GM12865 (cell line): ENCODE data around the gene PLGRKT.
A peak's percentile ranks its signal among the peaks of the same experiment; 100 is the strongest.
"Not testable (repeated sequence)": the region's sequence is repeated elsewhere in the genome, so short reads cannot be mapped to it uniquely, and the experiment has no call there.

ENCODE experiments used
- DNase-seq: peaks from one replicate; pipeline ENCODE4 v3.0.0; 2010; ENCODE audit warnings: low read depth
- H3K4me3 ChIP-seq: 2 replicates; pipeline ENCODE4 v1.5.1; 2011; ENCODE audit warnings: mild to moderate bottlenecking, low read depth, low read length, control low read depth
- CTCF ChIP-seq: IDR thresholded peaks from 2 replicates; pipeline ENCODE4 v1.5.1; 2011; ENCODE audit warnings: low read length, control low read depth, low read depth, inconsistent platforms; ENCODE audit not compliant: insufficient read depth; ENCODE audit errors: missing control alignments

The PLGRKT gene

GRCh38 chr9:5438301-5439162, 807 bp upstream of the PLGRKT start:
- peak; percentile 92 for DNase-seq
- no peak for TF ChIP-seq CTCF
- peak overlapping the region; percentile 68 for H3K4me3 ChIP-seq

- DNase-seq, result no peak
- no peak for TF ChIP-seq CTCF
- H3K4me3 ChIP-seq, result peak overlapping the region; percentile 68
Observed at GRCh38 chr9:5436441-5436840, 1.3 kb downstream of the PLGRKT start.

- no peak for TF ChIP-seq CTCF
- no peak for DNase-seq
- H3K4me3 ChIP-seq, result no peak overlapping the region
Observed at GRCh38 chr9:5435912-5436311, 1.8 kb downstream of the PLGRKT start.

- DNase-seq, H3K4me3 ChIP-seq: not testable (repeated sequence)
Observed at GRCh38 chr9:5433841-5434810, 3.6 kb downstream of the PLGRKT start.

- not testable (repeated sequence) for H3K4me3 ChIP-seq, DNase-seq
Observed at GRCh38 chr9:5433328-5433727, 4.4 kb downstream of the PLGRKT start.

GRCh38 chr9:5432890-5433289, 4.8 kb downstream of the PLGRKT start:
- DNase-seq, H3K4me3 ChIP-seq: not testable (repeated sequence)

- no peak for TF ChIP-seq CTCF
- DNase-seq, result no peak
- no peak overlapping the region for H3K4me3 ChIP-seq
Observed at GRCh38 chr9:5430912-5431311, 6.8 kb downstream of the PLGRKT start.

- TF ChIP-seq CTCF, result no peak
- no peak overlapping the region for H3K4me3 ChIP-seq
- DNase-seq, result no peak
Observed at GRCh38 chr9:5429873-5430564, 7.7 kb downstream of the PLGRKT start.
